BE2C (cell line): ENCODE measurements around the gene RBM4B.

ENCODE experiments used
- DNase-seq: peaks from one replicate; pipeline ENCODE4 v3.0.0-alpha.2; 2020
- H3K27me3 ChIP-seq: fragments of 250-450 bp; sonication (Bioruptor Pico); 2 replicates; pipeline ENCODE4 v1.5.1; 2020; ENCODE audit warnings: mild to moderate bottlenecking
- H3K36me3 ChIP-seq: fragments of 250-450 bp; sonication (Bioruptor Pico); 2 replicates; pipeline ENCODE4 v1.5.1; 2020; ENCODE audit warnings: mild to moderate bottlenecking
- H3K4me1 ChIP-seq: fragments of 250-450 bp; sonication (Bioruptor Pico); 2 replicates; pipeline ENCODE4 v1.5.1; 2020
- H3K4me3 ChIP-seq: 2 replicates; pipeline ENCODE4 v1.5.1; 2011; ENCODE audit warnings: low read depth, low read length
- H3K9me3 ChIP-seq: fragments of 250-450 bp; sonication (Bioruptor Pico); 2 replicates; pipeline ENCODE4 v1.5.1; 2020
- CTCF ChIP-seq: IDR thresholded peaks from 2 replicates; pipeline ENCODE4 v1.5.1; 2012; ENCODE audit warnings: mild to moderate bottlenecking, low read depth, low read length

The RBM4B gene

DNA sequence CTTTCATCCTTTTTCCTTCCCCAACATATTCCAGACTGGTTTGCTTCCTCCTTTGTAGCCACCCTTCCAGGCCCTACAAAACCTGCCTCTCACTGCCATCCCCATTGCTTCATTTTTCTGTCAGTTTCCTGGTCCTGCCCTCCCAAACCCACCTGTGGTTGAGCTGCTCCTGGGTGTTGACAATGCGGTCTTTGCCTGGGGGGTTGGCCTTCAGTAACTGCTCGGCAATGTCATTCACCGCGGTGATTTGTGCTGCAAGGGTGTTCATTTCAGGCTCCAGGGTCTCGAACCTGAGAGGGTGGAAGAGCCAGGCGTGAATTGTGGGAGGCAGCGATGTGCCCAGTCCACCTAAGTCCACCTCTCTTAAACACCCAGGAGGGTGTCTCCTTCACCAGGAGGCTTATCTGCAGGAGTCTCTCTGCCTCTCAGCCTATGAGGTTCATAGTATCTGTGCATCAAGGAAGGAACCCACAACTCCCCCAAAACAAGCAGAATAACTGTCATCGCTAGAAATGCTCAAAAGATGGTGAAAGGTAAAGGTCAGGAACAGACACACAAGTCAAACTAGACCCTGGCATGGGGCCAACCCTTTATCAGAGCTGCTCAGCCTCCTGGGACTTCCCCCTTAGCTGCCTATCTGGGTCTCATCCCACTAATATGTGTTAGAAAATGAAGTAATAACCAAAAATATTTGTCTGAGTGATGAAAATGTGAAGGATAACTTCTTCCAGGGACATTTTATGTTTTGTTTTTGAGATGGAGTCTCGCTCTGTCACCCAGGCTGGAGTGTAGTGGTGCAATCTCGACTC, 23.9 kb upstream of the RBM4B start:
- 0 out of 2 replicates have a peak, but pooled peaks cover 4% of the 10 kb centered on the region for H3K4me1 ChIP-seq
- DNase-seq, result peak; percentile 74
- peaks cover 53% of the 10 kb centered on the region for H3K36me3 ChIP-seq
- H3K4me3 ChIP-seq, result no peak overlapping the region
- H3K27me3 ChIP-seq, result no peaks in the 10 kb centered on the region
- TF ChIP-seq CTCF, result no peak
- no peaks in the 10 kb centered on the region for H3K9me3 ChIP-seq

DNA sequence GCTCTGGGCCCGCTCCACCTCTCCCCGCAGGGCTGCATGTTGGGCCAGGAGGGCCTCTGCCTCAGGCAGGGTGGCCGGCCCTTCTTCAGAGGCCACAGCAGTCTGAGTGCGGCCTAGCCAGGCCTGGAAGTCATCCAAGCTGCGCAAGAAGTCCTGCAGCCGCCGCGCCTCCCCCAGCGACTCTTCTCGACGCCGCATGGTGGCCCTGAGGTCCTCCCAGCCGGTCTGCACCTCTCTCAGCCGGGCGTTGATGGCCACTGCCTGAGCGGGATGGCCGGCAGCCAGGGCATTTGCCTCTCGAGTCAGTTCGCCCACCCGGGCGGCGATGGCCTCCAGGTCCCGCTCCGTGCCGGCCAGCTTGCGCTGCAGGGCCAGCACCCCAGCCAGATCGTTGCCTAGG, 23.1 kb upstream of the RBM4B start:
- DNase-seq, result no peak
- H3K4me3 ChIP-seq, result no peak overlapping the region
- no peak for TF ChIP-seq CTCF
- peaks cover 56% of the 10 kb centered on the region for H3K36me3 ChIP-seq
- 0 out of 2 replicates have a peak, but pooled peaks cover 4% of the 10 kb centered on the region for H3K4me1 ChIP-seq
- H3K9me3 ChIP-seq, result no peaks in the 10 kb centered on the region
- H3K27me3 ChIP-seq, result no peaks in the 10 kb centered on the region

DNA sequence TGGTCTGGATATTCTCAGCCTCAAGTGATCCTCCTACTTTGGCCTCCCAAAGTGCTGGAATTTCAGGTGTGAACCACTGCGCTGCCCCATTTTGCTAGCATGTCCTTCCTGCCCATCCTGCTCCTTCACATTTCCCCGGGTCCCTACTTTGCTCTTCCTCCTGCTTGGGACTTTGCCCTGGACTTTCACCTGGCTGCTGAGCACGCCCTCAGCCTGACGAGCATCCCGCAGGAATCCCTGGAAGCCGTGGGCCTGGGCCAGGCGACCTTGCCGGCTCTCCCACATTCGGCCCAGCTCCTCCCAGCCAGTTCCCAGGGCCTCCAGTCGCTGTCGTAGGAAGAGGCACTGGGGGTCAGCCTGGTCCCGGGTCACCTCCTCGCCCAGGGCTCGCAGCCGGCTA, 22.6 kb upstream of the RBM4B start:
- H3K27me3 ChIP-seq, result no peaks in the 10 kb centered on the region
- TF ChIP-seq CTCF, result no peak
- H3K4me3 ChIP-seq, result no peak overlapping the region
- no peak for DNase-seq
- H3K9me3 ChIP-seq, result no peaks in the 10 kb centered on the region
- H3K4me1 ChIP-seq, result 0 out of 2 replicates have a peak, but pooled peaks cover 4% of the 10 kb centered on the region
- peaks cover 54% of the 10 kb centered on the region for H3K36me3 ChIP-seq

DNA sequence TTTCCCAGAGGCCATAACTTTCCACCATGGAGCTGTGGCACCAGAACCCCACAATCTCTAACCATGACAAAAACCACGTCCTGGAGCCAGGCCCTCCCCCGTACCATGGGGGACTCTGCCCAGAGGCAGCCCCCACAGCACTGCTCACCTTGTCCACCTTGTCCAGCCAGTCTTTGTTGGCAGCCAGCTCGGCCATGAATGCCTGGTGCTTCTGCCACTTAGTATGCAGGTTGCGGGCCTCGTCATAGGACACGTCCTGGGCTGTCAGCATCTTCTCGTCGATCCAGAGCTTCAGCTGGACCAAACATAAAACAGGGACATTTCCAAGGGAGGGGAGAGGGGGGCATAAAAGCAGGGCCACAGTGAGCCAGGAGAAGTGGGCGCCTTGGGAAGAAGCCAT, 20.8 kb upstream of the RBM4B start:
- Histone ChIP-seq H3K4me1 (0 out of 2 replicates have a peak, but pooled peaks cover 4% of the 10 kb centered on the region), H3K27me3 (no peaks in the 10 kb centered on the region), H3K36me3 (peaks cover 54% of the 10 kb centered on the region), H3K4me3 (no peak overlapping the region), H3K9me3 (no peaks in the 10 kb centered on the region)
- TF ChIP-seq CTCF, result no peak
- DNase-seq, result no peak

DNA sequence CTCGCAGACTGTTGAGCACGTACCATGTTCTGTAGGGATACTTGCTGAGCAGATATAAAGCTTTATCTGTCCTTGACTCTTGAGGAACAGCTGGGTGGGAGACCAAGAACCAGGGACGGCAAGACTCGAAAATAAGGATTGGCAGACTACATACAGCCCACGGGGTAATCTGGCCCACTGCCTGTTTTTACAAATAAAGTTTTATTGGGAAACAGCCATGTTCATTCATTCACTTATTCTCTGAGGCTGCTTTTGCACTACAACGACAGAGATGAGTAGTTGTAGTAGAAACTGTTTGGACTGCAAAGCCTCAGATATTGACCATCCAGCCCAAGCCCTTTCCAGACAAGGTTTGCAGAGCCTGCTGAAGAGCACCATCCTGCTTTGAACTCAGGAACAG, 20.3 kb upstream of the RBM4B start:
- H3K27me3 ChIP-seq, result no peaks in the 10 kb centered on the region
- no peak overlapping the region for H3K4me3 ChIP-seq
- no peak for DNase-seq
- TF ChIP-seq CTCF, result no peak
- H3K36me3 ChIP-seq, result peaks cover 50% of the 10 kb centered on the region
- H3K4me1 ChIP-seq, result 0 out of 2 replicates have a peak, but pooled peaks cover 4% of the 10 kb centered on the region
- H3K9me3 ChIP-seq, result no peaks in the 10 kb centered on the region

DNA sequence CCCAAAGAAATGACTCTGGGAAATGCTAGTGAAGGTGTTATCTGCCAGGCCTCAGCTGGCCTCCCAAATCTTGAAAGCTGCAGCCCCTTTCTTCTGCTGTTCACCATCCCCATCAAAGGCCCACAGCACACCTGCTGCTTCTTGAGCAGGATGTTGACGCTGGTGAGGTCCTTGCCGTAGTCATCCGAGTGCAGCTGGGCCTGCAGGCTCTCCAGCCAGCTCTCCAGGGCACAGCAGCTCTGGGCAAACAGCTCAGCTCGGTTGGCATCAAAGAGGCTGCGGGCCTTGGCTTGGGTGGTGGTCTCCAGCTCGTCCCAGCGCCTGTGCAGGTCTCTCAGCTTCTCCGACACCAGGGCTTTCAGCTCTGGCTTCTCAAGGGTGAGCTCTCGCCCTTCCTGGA, 18.5 kb upstream of the RBM4B start:
- Histone ChIP-seq H3K36me3 (peaks cover 54% of the 10 kb centered on the region), H3K9me3 (no peaks in the 10 kb centered on the region), H3K27me3 (no peaks in the 10 kb centered on the region), H3K4me3 (no peak overlapping the region), H3K4me1 (no peaks in the 10 kb centered on the region)
- no peak for TF ChIP-seq CTCF
- no peak for DNase-seq
